Astrocyte (in vitro differentiated cells and primary cell): Measurements from ENCODE around the gene TUT7. TPM values are rescaled to one million over a fixed set of nuclear protein-coding genes. Genes with fewer than 3 reads are reported as not detected.
A peak's percentile ranks its signal among the peaks of the same experiment; 100 is the strongest.

Experiments
- DNase-seq: peaks from one replicate; pipeline ENCODE4 v3.0.0-alpha.2; 2010; ENCODE audit warnings: low read depth
- FAIRE-seq: peaks from 2 replicates; lab custom pipeline; 2011; peaks lifted over from hg19 to GRCh38; lab: Jason Lieb, UNC
- H2AFZ ChIP-seq: 2 replicates; pipeline ENCODE4 v1.6.0; 2012; ENCODE audit warnings: low read depth, low read length, inconsistent platforms
- H3K27ac ChIP-seq: 2 replicates; pipeline ENCODE4 v1.5.1; 2011; ENCODE audit warnings: low read depth, low read length, inconsistent platforms
- H3K27me3 ChIP-seq: 2 replicates; pipeline ENCODE4 v1.6.0; 2011; ENCODE audit warnings: low read length, inconsistent platforms; ENCODE audit not compliant: insufficient read depth
- H3K36me3 ChIP-seq: 2 replicates; pipeline ENCODE4 v1.5.1; 2011; ENCODE audit warnings: low read length, inconsistent platforms; ENCODE audit not compliant: insufficient read depth
- H3K4me1 ChIP-seq: 2 replicates; pipeline ENCODE4 v1.5.1; 2011; ENCODE audit warnings: low read length, inconsistent platforms; ENCODE audit not compliant: insufficient read depth
- H3K4me2 ChIP-seq: 2 replicates; pipeline ENCODE4 v1.6.0; 2012; ENCODE audit warnings: low read length, inconsistent platforms
- H3K4me3 ChIP-seq: 2 replicates; pipeline ENCODE4 v1.5.1; 2011; ENCODE audit warnings: low read depth, mild to moderate bottlenecking, low read length, inconsistent platforms; ENCODE audit not compliant: insufficient read depth
- H3K79me2 ChIP-seq: 2 replicates; pipeline ENCODE4 v1.6.0; 2012; ENCODE audit warnings: mild to moderate bottlenecking, low read length, inconsistent platforms; ENCODE audit not compliant: insufficient read depth
- H3K9ac ChIP-seq: 2 replicates; pipeline ENCODE4 v1.6.0; 2012; ENCODE audit warnings: mild to moderate bottlenecking, low read length, inconsistent platforms
- H3K9me3 ChIP-seq: 2 replicates; pipeline ENCODE4 v1.5.1; 2012; ENCODE audit warnings: low read depth, mild to moderate bottlenecking, low read length, inconsistent platforms; ENCODE audit not compliant: insufficient read depth
- H4K20me1 ChIP-seq: 2 replicates; pipeline ENCODE4 v1.6.0; 2012; ENCODE audit warnings: low read length, inconsistent platforms; ENCODE audit not compliant: insufficient read depth
- H3K27ac Mint-ChIP-seq: one replicate; pipeline ENCODE4 v1.8.0; 2021; ENCODE audit warnings: mild to moderate bottlenecking, mixed read lengths; ENCODE audit not compliant: unreplicated experiment
- H3K27me3 Mint-ChIP-seq: one replicate; pipeline ENCODE4 v1.8.0; 2021; ENCODE audit warnings: low read depth, mixed read lengths; ENCODE audit not compliant: unreplicated experiment
- H3K36me3 Mint-ChIP-seq: one replicate; pipeline ENCODE4 v1.8.0; 2021; ENCODE audit warnings: low read depth, mixed read lengths; ENCODE audit not compliant: unreplicated experiment
- H3K4me1 Mint-ChIP-seq: one replicate; pipeline ENCODE4 v1.8.0; 2021; ENCODE audit warnings: low read depth, mixed read lengths; ENCODE audit not compliant: unreplicated experiment
- H3K4me3 Mint-ChIP-seq: one replicate; pipeline ENCODE4 v1.8.0; 2021; ENCODE audit warnings: mild to moderate bottlenecking, moderate library complexity, mixed read lengths; ENCODE audit not compliant: unreplicated experiment
- H3K9me3 Mint-ChIP-seq: one replicate; pipeline ENCODE4 v1.8.0; 2021; ENCODE audit warnings: mild to moderate bottlenecking, mixed read lengths; ENCODE audit not compliant: unreplicated experiment
- EZH2 ChIP-seq: IDR thresholded peaks from 2 replicates; pipeline ENCODE4 v1.6.1; 2012; ENCODE audit warnings: mild to moderate bottlenecking, low read length, inconsistent platforms; ENCODE audit not compliant: insufficient read depth
- total RNA-seq: library from RNA; stranded (reverse); gene quantifications from 2 replicates; pipeline ENCODE4 v1.2.1, GENCODE V29; 2021
- TF ChIP-seq, protein P1 (sequence below): IDR thresholded peaks from 2 replicates; pipeline ENCODE4 v1.5.1; 2011; ENCODE audit warnings: low read depth, mild to moderate bottlenecking, inconsistent platforms, low read length, moderate library complexity; ENCODE audit not compliant: insufficient read depth

TUT7 gene
- total RNA-seq, 1 donor from 2014 or later: 24.8 TPM

DNA sequence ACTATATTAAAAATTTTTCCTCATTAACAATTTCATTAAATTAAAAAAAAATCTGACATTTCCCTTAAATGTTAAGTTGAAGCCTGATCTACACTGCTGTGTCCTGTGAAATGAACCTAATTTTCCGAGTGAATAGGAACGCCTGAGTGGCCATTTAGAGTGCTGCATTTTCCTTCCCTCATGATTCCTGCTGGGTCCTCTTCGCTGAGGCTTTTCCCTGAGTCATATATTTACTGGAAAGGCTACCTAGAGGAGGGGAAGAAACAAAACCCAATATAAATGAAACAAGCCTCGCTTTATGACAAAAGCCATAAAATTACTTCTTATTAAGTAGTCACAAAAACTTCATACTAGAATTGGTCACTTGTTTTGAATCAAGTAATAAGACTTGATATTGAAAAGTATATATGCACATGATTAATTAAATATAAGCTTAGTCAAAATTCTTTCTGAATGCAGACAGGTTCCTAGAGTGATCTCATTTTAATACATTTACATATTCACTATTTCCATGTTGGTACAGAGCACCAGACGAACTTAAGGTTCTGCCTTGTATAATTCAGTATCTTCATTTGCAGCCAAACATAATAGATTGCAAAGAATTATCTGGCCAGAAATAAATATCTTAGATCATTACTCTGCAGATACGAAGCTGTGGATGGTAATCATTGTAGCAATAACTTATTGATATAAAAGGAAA is 65.6 kb downstream of the TUT7 start:
- no peak for FAIRE-seq
- Histone ChIP-seq H3K27ac (no peak overlapping the region), H3K79me2 (no peaks in the 10 kb centered on the region), H2AFZ (no peak overlapping the region), H3K4me3 (no peak overlapping the region), H3K36me3 (peaks cover 3% of the 10 kb centered on the region), H3K4me2 (no peak overlapping the region), H3K9ac (no peak overlapping the region), H3K4me1 (no peaks in the 10 kb centered on the region), H4K20me1 (no peaks in the 10 kb centered on the region), H3K27me3 (no peaks in the 10 kb centered on the region), H3K9me3 (no peaks in the 10 kb centered on the region)
- H3K27me3 Mint-ChIP-seq: no peaks in the 10 kb centered on the region
- TF ChIP-seq, protein P1, sequence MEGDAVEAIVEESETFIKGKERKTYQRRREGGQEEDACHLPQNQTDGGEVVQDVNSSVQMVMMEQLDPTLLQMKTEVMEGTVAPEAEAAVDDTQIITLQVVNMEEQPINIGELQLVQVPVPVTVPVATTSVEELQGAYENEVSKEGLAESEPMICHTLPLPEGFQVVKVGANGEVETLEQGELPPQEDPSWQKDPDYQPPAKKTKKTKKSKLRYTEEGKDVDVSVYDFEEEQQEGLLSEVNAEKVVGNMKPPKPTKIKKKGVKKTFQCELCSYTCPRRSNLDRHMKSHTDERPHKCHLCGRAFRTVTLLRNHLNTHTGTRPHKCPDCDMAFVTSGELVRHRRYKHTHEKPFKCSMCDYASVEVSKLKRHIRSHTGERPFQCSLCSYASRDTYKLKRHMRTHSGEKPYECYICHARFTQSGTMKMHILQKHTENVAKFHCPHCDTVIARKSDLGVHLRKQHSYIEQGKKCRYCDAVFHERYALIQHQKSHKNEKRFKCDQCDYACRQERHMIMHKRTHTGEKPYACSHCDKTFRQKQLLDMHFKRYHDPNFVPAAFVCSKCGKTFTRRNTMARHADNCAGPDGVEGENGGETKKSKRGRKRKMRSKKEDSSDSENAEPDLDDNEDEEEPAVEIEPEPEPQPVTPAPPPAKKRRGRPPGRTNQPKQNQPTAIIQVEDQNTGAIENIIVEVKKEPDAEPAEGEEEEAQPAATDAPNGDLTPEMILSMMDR: no peak
- TF ChIP-seq EZH2: no peak
- peaks cover 3% of the 10 kb centered on the region for H3K36me3 Mint-ChIP-seq
- peaks cover 4% of the 10 kb centered on the region for H3K4me1 Mint-ChIP-seq
- H3K27ac Mint-ChIP-seq: no peak overlapping the region
- no peaks in the 10 kb centered on the region for H3K9me3 Mint-ChIP-seq
- H3K4me3 Mint-ChIP-seq: no peak overlapping the region
- no peak for DNase-seq

DNA sequence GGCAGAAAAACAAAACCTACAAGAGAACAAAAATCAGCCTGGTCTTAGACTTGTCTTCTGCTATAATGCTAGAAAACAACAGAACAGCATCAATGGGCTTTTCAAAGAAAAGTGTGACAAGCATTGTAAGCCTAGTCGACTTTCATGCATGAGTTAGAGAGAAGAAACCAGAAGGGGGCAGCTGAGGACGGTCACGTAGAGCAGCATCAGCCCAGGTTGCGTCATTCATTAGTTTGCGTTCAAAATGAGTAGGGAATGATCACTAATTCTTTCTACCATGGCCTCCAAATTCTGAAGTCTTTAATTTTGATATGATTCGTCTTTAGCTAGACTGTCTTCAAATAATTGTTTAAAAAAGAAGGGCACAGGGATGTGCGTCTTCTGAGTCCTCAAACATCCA is 67.2 kb downstream of the TUT7 start:
- H2AFZ ChIP-seq: no peak overlapping the region
- DNase-seq: peak; percentile 47
- TF ChIP-seq, protein P1: peak; percentile 56
- no peak for TF ChIP-seq EZH2
- H3K27ac ChIP-seq: no peak overlapping the region
- H3K27me3 ChIP-seq: no peaks in the 10 kb centered on the region
- peaks cover 3% of the 10 kb centered on the region for H3K36me3 ChIP-seq
- H3K9me3 ChIP-seq: no peaks in the 10 kb centered on the region
- no peak overlapping the region for H3K4me2 ChIP-seq
- peaks cover 7% of the 10 kb centered on the region for H3K4me1 ChIP-seq
- no peak overlapping the region for H3K4me3 ChIP-seq
- no peak for FAIRE-seq
- peaks cover 9% of the 10 kb centered on the region for H3K4me1 Mint-ChIP-seq
- H3K4me3 Mint-ChIP-seq: no peak overlapping the region
- peaks cover 3% of the 10 kb centered on the region for H3K36me3 Mint-ChIP-seq
- H3K79me2 ChIP-seq: peaks cover under 1% of the 10 kb centered on the region
- H3K27ac Mint-ChIP-seq: no peak overlapping the region
- H3K27me3 Mint-ChIP-seq: no peaks in the 10 kb centered on the region
- no peak overlapping the region for H3K9ac ChIP-seq
- no peaks in the 10 kb centered on the region for H3K9me3 Mint-ChIP-seq
- no peaks in the 10 kb centered on the region for H4K20me1 ChIP-seq

DNA sequence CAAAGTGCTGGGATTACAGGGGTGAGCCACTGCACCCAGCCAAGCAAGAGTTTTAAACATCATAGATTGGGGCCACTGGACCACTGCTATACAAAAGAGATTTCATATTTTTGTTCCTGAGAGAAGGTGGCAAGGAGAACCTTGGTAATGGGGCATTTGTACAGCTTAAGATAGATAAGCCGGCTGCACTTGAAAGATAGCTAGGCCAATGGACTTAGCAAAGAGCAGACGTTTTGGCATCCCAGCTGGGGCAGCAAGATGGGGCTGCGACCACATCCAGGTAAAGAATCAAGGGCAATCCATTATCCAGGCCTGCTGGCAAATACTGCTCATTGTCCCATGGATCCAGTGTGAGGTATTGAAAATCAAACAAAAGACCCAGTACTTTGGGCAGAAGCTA is 67.9 kb downstream of the TUT7 start:
- DNase-seq: no peak
- peaks cover 3% of the 10 kb centered on the region for H3K36me3 Mint-ChIP-seq
- TF ChIP-seq, protein P1: no peak
- TF ChIP-seq EZH2: no peak
- no peaks in the 10 kb centered on the region for H3K27me3 Mint-ChIP-seq
- H3K27ac Mint-ChIP-seq: no peak overlapping the region
- no peak overlapping the region for H3K4me2 ChIP-seq
- H4K20me1 ChIP-seq: no peaks in the 10 kb centered on the region
- FAIRE-seq: no peak
- H3K9ac ChIP-seq: no peak overlapping the region
- no peaks in the 10 kb centered on the region for H3K9me3 ChIP-seq
- H3K4me3 Mint-ChIP-seq: no peak overlapping the region
- no peak overlapping the region for H3K4me3 ChIP-seq
- H3K4me1 Mint-ChIP-seq: peaks cover 9% of the 10 kb centered on the region
- H3K4me1 ChIP-seq: peaks cover 7% of the 10 kb centered on the region
- peaks cover 7% of the 10 kb centered on the region for H3K79me2 ChIP-seq
- no peak overlapping the region for H3K27ac ChIP-seq
- no peak overlapping the region for H2AFZ ChIP-seq
- no peaks in the 10 kb centered on the region for H3K27me3 ChIP-seq
- H3K36me3 ChIP-seq: peaks cover 3% of the 10 kb centered on the region
- no peaks in the 10 kb centered on the region for H3K9me3 Mint-ChIP-seq
